CD4-positive, alpha-beta memory T cell (primary cell): ENCODE measurements around the gene MYBPH. TPM values are rescaled to one million over a fixed set of nuclear protein-coding genes. Genes with fewer than 3 reads are reported as not detected.

Experiments used
- CTCF ChIA-PET: fragments of 350-600 bp; sonication (Branson Sonifier 250); formaldehyde crosslinking; loops from one replicate; lab custom pipeline; 2021; ENCODE audit warnings: inconsistent platforms; ENCODE audit not compliant: partially characterized antibody; lab: Charles Lee
- POLR2A ChIA-PET: fragments of 350-600 bp; sonication (Branson Sonifier 250); formaldehyde crosslinking; loops from one replicate; lab custom pipeline; 2021; ENCODE audit not compliant: partially characterized antibody; lab: Charles Lee
- DNase-seq, 5 donors: peaks; one replicate each; pipeline versions ENCODE4 v3.0.0 to v3.0.0-alpha.2; 2020 to 2022; ENCODE audit warnings: mixed read lengths in 1 of 5
- H3K27ac ChIP-seq: one replicate; pipeline ENCODE4 v1.7.0; 2013; ENCODE audit warnings: low read depth, low read length
- H3K27me3 ChIP-seq: 2 replicates; pipeline ENCODE4 v1.7.0; 2013; ENCODE audit warnings: mild to moderate bottlenecking, low read length, moderate library complexity; ENCODE audit not compliant: insufficient read depth
- H3K36me3 ChIP-seq: 2 replicates; pipeline ENCODE4 v1.7.0; 2013; ENCODE audit warnings: mild to moderate bottlenecking, low read length, moderate library complexity; ENCODE audit not compliant: insufficient read depth
- H3K4me1 ChIP-seq: 2 replicates; pipeline ENCODE4 v1.7.0; 2013; ENCODE audit warnings: mild to moderate bottlenecking, low read length, moderate library complexity; ENCODE audit not compliant: insufficient read depth
- H3K4me3 ChIP-seq, 2 donors: one replicate each; pipeline ENCODE4 v1.7.0; 2013; ENCODE audit warnings: low read length in 2 of 2, mild to moderate bottlenecking in 1 of 2
- H3K9me3 ChIP-seq, 2 donors: one replicate each; pipeline ENCODE4 v1.7.0; 2013; ENCODE audit warnings: low read length in 2 of 2, control low read depth in 1 of 2; ENCODE audit not compliant: control insufficient read depth in 1 of 2
- H3K27ac Mint-ChIP-seq, 7 donors: one replicate each; pipeline ENCODE4 v1.8.0; 2020 to 2021; ENCODE audit warnings: mixed read lengths in 7 of 7, mild to moderate bottlenecking in 6 of 7, inconsistent platforms in 3 of 7, moderate library complexity in 3 of 7
- H3K27me3 Mint-ChIP-seq, 2 donors: one replicate each; pipeline ENCODE4 v1.8.0; 2020 to 2021; ENCODE audit warnings: mixed read lengths in 2 of 2
- H3K36me3 Mint-ChIP-seq, 2 donors: one replicate each; pipeline ENCODE4 v1.8.0; 2020 to 2021; ENCODE audit warnings: mixed read lengths in 2 of 2, inconsistent platforms in 1 of 2, mild to moderate bottlenecking in 1 of 2
- H3K4me1 Mint-ChIP-seq, 4 donors: one replicate each; pipeline ENCODE4 v1.8.0; 2020 to 2021; ENCODE audit warnings: mixed read lengths in 4 of 4, mild to moderate bottlenecking in 1 of 4
- H3K4me3 Mint-ChIP-seq, 8 donors: one replicate each; pipeline ENCODE4 v1.8.0; 2020 to 2021; ENCODE audit warnings: mixed read lengths in 8 of 8, mild to moderate bottlenecking in 7 of 8, moderate library complexity in 6 of 8, inconsistent platforms in 3 of 8
- H3K9me3 Mint-ChIP-seq, 8 donors: one replicate each; pipeline ENCODE4 v1.8.0; 2020 to 2021; ENCODE audit warnings: mixed read lengths in 8 of 8, mild to moderate bottlenecking in 5 of 8, inconsistent platforms in 3 of 8, moderate library complexity in 1 of 8
- intact Hi-C: fragments of 100-400 bp; cut with micrococcal nuclease; formaldehyde crosslinking; loops from one replicate; pipeline ENCODE4 v1.15.1; 2023
- polyA plus RNA-seq, 2 donors: library from polyadenylated mRNA; unstranded; fragments of 300-500 nt; fragmentation: Illumina TruSeq; gene quantifications; one replicate each; pipeline ENCODE4 v1.2.3, GENCODE V29; 2021
- total RNA-seq, 2 experiments: library from RNA; stranded (reverse); gene quantifications; one replicate each; pipeline ENCODE4 v1.2.3, GENCODE V29; 2021

MYBPH gene
- total and polyA plus RNA-seq, 4 experiments from 2014 or later: not detected

GRCh38 chr1:203138066-203138465 lies 37.6 kb downstream of the MYBPH start:
- H3K4me3 ChIP-seq: no peak overlapping the region
- peaks cover 5% of the 10 kb centered on the region for H3K4me1 ChIP-seq
- Mint-ChIP-seq H3K27ac (no peak overlapping the region), H3K9me3 (peaks cover 0 to 3% (median 0%) of the 10 kb centered on the region in 8 donors), H3K4me3 (no peak overlapping the region), H3K27me3 (peaks cover 0 to 7% of the 10 kb centered on the region in 2 donors), H3K36me3 (no peaks in the 10 kb centered on the region), H3K4me1 (peaks cover 1 to 7% (median 4%) of the 10 kb centered on the region in 4 donors)
- DNase-seq: no peak
- ChIA-PET CTCF (no interaction called here), POLR2A (no interaction called here)
- H3K27ac ChIP-seq: no peak overlapping the region
- intact Hi-C loops: no loop called here
- H3K36me3 ChIP-seq: no peaks in the 10 kb centered on the region
- no peaks in the 10 kb centered on the region for H3K9me3 ChIP-seq
- peaks cover 7% of the 10 kb centered on the region for H3K27me3 ChIP-seq

GRCh38 chr1:203137324-203137723 lies 38.3 kb downstream of the MYBPH start:
- Histone ChIP-seq H3K9me3 (no peaks in the 10 kb centered on the region), H3K27me3 (peaks cover 7% of the 10 kb centered on the region), H3K36me3 (no peaks in the 10 kb centered on the region), H3K4me1 (peaks cover 5% of the 10 kb centered on the region), H3K27ac (no peak overlapping the region), H3K4me3 (no peak overlapping the region)
- intact Hi-C loops: no loop called here
- Mint-ChIP-seq H3K27ac (no peak overlapping the region), H3K36me3 (no peaks in the 10 kb centered on the region), H3K27me3 (peaks cover 1 to 7% of the 10 kb centered on the region in 2 donors), H3K4me1 (peaks cover 1 to 7% (median 4%) of the 10 kb centered on the region in 4 donors), H3K9me3 (peaks cover 0 to 2% (median 0%) of the 10 kb centered on the region in 8 donors), H3K4me3 (no peak overlapping the region)
- ChIA-PET POLR2A (no interaction called here), CTCF (no interaction called here)
- no peak for DNase-seq

GRCh38 chr1:203136409-203137042 lies 39.1 kb downstream of the MYBPH start:
- intact Hi-C loops: no loop called here
- CTCF ChIA-PET: no interaction called here
- no peak overlapping the region for H3K4me3 ChIP-seq
- no peaks in the 10 kb centered on the region for H3K36me3 Mint-ChIP-seq
- H3K27me3 ChIP-seq: peaks cover 7% of the 10 kb centered on the region
- H3K4me1 ChIP-seq: peaks cover 5% of the 10 kb centered on the region
- H3K9me3 Mint-ChIP-seq: no peaks in the 10 kb centered on the region
- no peak for DNase-seq
- H3K9me3 ChIP-seq: no peaks in the 10 kb centered on the region
- POLR2A ChIA-PET: no interaction called here
- peaks cover 1 to 7% (median 4%) of the 10 kb centered on the region in 4 donors for H3K4me1 Mint-ChIP-seq
- H3K36me3 ChIP-seq: no peaks in the 10 kb centered on the region
- H3K27me3 Mint-ChIP-seq: peaks cover 3 to 6% of the 10 kb centered on the region in 2 donors
- no peak overlapping the region for H3K4me3 Mint-ChIP-seq
- H3K27ac Mint-ChIP-seq: peak overlapping the region in 1 of 7 donors; percentile 46
- H3K27ac ChIP-seq: no peak overlapping the region

GRCh38 chr1:203135636-203136305 lies 39.9 kb downstream of the MYBPH start:
- no peaks in the 10 kb centered on the region for H3K9me3 Mint-ChIP-seq
- CTCF ChIA-PET: no interaction called here
- peaks cover 3 to 6% of the 10 kb centered on the region in 2 donors for H3K27me3 Mint-ChIP-seq
- H3K4me3 ChIP-seq: no peak overlapping the region
- peak overlapping the region in 1 of 7 donors; percentile 53 for H3K27ac Mint-ChIP-seq
- H3K9me3 ChIP-seq: no peaks in the 10 kb centered on the region
- H3K36me3 Mint-ChIP-seq: no peaks in the 10 kb centered on the region
- peaks cover 5% of the 10 kb centered on the region for H3K4me1 ChIP-seq
- H3K36me3 ChIP-seq: no peaks in the 10 kb centered on the region
- peaks cover 7% of the 10 kb centered on the region for H3K27me3 ChIP-seq
- DNase-seq: no peak
- intact Hi-C loops: no loop called here
- H3K27ac ChIP-seq: no peak overlapping the region
- POLR2A ChIA-PET: no interaction called here
- H3K4me1 Mint-ChIP-seq: peaks cover 1 to 7% (median 4%) of the 10 kb centered on the region in 4 donors
- no peak overlapping the region for H3K4me3 Mint-ChIP-seq

- peaks cover 5 to 9% of the 10 kb centered on the region in 2 donors for H3K27me3 Mint-ChIP-seq
- DNase-seq: no peak
- no peak overlapping the region for H3K4me3 ChIP-seq
- H3K4me1 Mint-ChIP-seq: peaks cover 1 to 7% (median 4%) of the 10 kb centered on the region in 4 donors
- intact Hi-C loops: no loop called here
- H3K4me1 ChIP-seq: peaks cover 5% of the 10 kb centered on the region
- H3K9me3 Mint-ChIP-seq: no peaks in the 10 kb centered on the region
- H3K27ac ChIP-seq: no peak overlapping the region
- H3K36me3 Mint-ChIP-seq: no peaks in the 10 kb centered on the region
- ChIA-PET POLR2A (no interaction called here), CTCF (interaction anchor here (1.6 kb wide), 1 partner anchor 11 kb away, joined by 3 read pairs; no protein-coding TSS in a partner anchor)
- H3K9me3 ChIP-seq: no peaks in the 10 kb centered on the region
- H3K27me3 ChIP-seq: peaks cover 7% of the 10 kb centered on the region
- H3K36me3 ChIP-seq: no peaks in the 10 kb centered on the region
- no peak overlapping the region for H3K4me3 Mint-ChIP-seq
- H3K27ac Mint-ChIP-seq: no peak overlapping the region
These were observed 41.5 kb downstream of the MYBPH start for GRCh38 chr1:203133970-203134725.

DNA sequence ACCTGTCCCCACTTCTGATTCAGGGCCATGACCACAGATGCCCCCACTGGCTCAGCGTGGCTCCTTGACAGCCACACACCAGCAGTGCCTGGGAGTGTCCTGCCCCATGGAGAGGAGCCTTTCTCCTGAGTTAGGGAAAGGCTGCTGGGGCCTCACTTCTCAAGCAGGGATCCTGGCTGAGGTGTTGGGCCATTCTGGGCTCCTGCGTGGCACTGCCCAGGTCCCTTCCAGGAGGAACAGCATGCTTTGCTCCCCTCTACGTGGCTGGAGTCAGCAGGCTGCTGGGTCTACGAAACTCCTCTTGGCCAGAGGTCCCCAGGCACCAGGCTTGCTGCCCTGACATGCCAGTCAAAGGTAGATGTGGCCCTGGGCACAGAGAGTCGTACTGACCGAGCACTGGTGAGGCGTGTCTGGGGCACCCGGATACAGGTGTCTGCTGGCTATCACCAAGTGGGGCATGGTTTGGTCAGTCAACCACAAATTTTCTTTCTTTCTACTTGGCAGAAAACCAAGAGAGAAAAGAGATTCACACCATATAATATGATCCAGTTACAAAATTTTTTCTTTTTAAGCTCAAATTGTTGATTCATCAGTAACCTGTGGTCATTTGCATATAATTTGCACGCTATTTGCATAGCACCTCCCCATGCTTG lies 44.0 kb downstream of the MYBPH start:
- Mint-ChIP-seq H3K27me3 (peaks cover 15 to 21% of the 10 kb centered on the region in 2 donors), H3K9me3 (peaks cover 0 to 5% (median 0%) of the 10 kb centered on the region in 8 donors), H3K36me3 (no peaks in the 10 kb centered on the region), H3K4me3 (no peak overlapping the region), H3K4me1 (peaks cover 9 to 17% (median 12%) of the 10 kb centered on the region in 4 donors), H3K27ac (no peak overlapping the region)
- Histone ChIP-seq H3K27me3 (peaks cover 18% of the 10 kb centered on the region), H3K36me3 (no peaks in the 10 kb centered on the region), H3K4me1 (peaks cover 5% of the 10 kb centered on the region), H3K9me3 (no peaks in the 10 kb centered on the region), H3K27ac (no peak overlapping the region), H3K4me3 (no peak overlapping the region)
- POLR2A ChIA-PET: no interaction called here
- CTCF ChIA-PET: no interaction called here
- intact Hi-C loops: no loop called here
- DNase-seq: no peak
